Esophagus (tissue), 2 donors: ENCODE measurements around the gene USP2. TPM values are rescaled to one million over a fixed set of nuclear protein-coding genes. Genes with fewer than 3 reads are reported as not detected.
"Not testable (repeated sequence)": the region's sequence is repeated elsewhere in the genome, so short reads cannot be mapped to it uniquely, and the experiment has no call there.

Experiments used
- H3K27ac ChIP-seq, 2 donors: one replicate each; pipeline ENCODE4 v1.5.1; 2013; ENCODE audit warnings: low read depth in 2 of 2, mild to moderate bottlenecking in 2 of 2, inconsistent platforms in 1 of 2, low read length in 1 of 2, moderate library complexity in 1 of 2
- H3K27me3 ChIP-seq, 2 donors: one replicate each; pipeline ENCODE4 v1.6.1; 2013; ENCODE audit warnings: low read length in 2 of 2, control low read depth in 1 of 2, mild to moderate bottlenecking in 1 of 2; ENCODE audit not compliant: insufficient read depth in 2 of 2, control insufficient read depth in 1 of 2
- H3K36me3 ChIP-seq, 2 donors: one replicate each; pipeline ENCODE4 v1.6.1; 2013; ENCODE audit warnings: low read length in 1 of 2; ENCODE audit not compliant: control insufficient read depth in 2 of 2, insufficient read depth in 2 of 2
- H3K4me1 ChIP-seq, 2 donors: one replicate each; pipeline ENCODE4 v1.6.1; 2013; ENCODE audit warnings: low read length in 1 of 2; ENCODE audit not compliant: control insufficient read depth in 2 of 2, insufficient read depth in 2 of 2
- H3K4me3 ChIP-seq, 2 donors: one replicate each; pipeline ENCODE4 v1.5.1; 2013; ENCODE audit warnings: low read length in 2 of 2, mild to moderate bottlenecking in 2 of 2, low read depth in 1 of 2, moderate library complexity in 1 of 2
- H3K9me3 ChIP-seq, 2 donors: one replicate each; pipeline ENCODE4 v1.6.1; 2013; ENCODE audit warnings: mild to moderate bottlenecking in 2 of 2, low read depth in 1 of 2, low read length in 1 of 2, moderate library complexity in 1 of 2; ENCODE audit not compliant: control insufficient read depth in 2 of 2, insufficient read depth in 1 of 2
- WGBS, 2 donors: extraction: QIAGEN DNeasy Blood & Tissue Kit; methylation state at CpG; one replicate each; pipeline ENCODE4 v1.1.7; 2013; 5-methylcytosine and 5-hydroxymethylcytosine counted together
- polyA plus RNA-seq, 2 donors: library from polyadenylated mRNA; stranded (reverse); fragments of 200-250 nt; gene quantifications; one replicate each; pipeline ENCODE4 v1.2.3, GENCODE V29; 2013
- donor health status: healthy with polysubstance abuse.
- donor health status: Bipolar disorder and iron deficiency.

USP2 gene
- polyA plus RNA-seq, 2 donors = 2.1 to 4.9 TPM

DNA sequence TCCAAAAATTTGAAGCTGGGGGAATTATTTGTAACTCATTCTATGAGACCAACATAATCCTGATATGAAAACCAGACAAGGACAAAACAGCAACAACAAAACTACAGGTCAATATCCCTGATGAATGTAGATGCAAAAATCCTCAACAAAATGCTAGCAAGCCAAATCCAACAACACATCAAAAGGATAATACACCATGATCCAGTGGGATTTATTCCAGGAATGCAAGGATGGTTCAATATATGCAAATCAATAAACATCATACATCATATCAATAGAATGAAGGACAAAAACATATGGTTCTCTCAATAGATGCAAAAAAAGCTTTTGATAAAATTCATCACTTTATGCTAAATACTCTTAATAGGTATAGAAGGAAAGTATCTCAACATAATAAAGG lies 19.4 kb upstream of the USP2 start:
- H3K36me3 ChIP-seq = no peaks in the 10 kb centered on the region
- no peaks in the 10 kb centered on the region for H3K4me1 ChIP-seq
- H3K4me3 ChIP-seq = no peak overlapping the region
- no peaks in the 10 kb centered on the region for H3K9me3 ChIP-seq
- no peak overlapping the region for H3K27ac ChIP-seq
- no peaks in the 10 kb centered on the region for H3K27me3 ChIP-seq

DNA sequence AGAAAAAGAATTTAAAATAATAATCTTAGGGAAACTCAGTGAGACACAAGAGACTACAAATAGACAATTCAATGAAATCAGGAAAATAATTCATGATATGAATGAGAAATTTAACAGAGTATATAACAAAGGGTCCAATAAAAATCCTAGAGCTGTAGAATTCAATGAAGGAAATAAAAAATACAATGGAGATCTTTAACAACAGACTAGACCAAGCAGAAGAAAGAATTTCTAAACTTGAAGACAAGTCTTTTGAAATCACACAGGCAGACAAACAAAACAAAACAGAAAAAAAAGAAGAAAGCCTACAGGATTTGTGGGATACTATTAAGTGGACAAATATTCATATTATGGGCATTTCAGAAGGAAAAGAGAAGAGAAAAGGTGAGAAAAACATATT lies 16.2 kb upstream of the USP2 start:
- no peaks in the 10 kb centered on the region for H3K4me1 ChIP-seq
- no peaks in the 10 kb centered on the region for H3K36me3 ChIP-seq
- H3K27me3 ChIP-seq = no peaks in the 10 kb centered on the region
- H3K4me3 ChIP-seq = no peak overlapping the region
- no peak overlapping the region for H3K27ac ChIP-seq
- H3K9me3 ChIP-seq = no peaks in the 10 kb centered on the region

DNA sequence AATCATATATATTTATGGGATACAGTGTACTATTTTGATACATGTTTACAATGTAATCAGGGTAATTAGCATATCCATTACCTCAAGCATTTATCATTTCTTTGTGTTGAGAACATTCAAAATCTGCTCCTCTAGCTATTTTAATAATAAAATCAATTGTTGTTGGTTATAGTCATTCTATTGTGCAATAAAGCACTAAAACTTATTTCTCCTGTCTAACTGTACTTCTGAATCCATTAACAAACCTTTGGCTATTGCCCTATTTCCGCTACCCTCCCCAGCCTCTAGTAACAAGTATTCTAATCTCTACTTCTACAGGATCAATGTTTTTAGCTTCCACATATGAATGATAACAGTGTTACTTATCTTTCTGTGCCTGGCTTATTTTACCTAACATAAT lies 15.3 kb upstream of the USP2 start:
- Histone ChIP-seq H3K4me1 (no peaks in the 10 kb centered on the region), H3K9me3 (no peaks in the 10 kb centered on the region), H3K27ac (no peak overlapping the region), H3K27me3 (no peaks in the 10 kb centered on the region), H3K36me3 (no peaks in the 10 kb centered on the region), H3K4me3 (no peak overlapping the region)
- 97 to 100% methylated on average over 1 of the region's 1 CpG for WGBS, 2 donors

DNA sequence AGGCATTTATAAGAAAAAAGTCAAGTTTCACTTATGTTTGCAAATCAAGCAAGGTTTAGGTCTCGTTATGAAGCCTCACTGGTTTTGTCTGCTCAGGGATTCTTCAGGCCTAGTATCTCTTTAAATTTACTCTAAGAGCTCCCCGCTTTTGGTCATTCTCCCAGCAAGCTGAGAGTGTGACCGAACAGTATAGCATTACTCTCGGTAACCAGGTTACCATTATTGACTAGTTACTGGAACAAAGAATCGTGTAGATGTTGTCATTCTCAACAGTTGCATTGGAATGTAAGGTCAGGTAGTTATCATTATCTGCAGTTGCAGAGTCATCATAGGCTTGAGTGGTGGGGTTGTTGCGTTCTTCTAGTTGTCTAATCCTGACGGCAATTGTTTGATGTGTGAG lies 9.8 kb upstream of the USP2 start:
- H3K4me3 ChIP-seq = no peak overlapping the region
- no peaks in the 10 kb centered on the region for H3K36me3 ChIP-seq
- H3K4me1 ChIP-seq = no peaks in the 10 kb centered on the region
- H3K27ac ChIP-seq = no peak overlapping the region
- H3K27me3 ChIP-seq = no peaks in the 10 kb centered on the region
- WGBS, 2 donors = 90 to 91% methylated on average over 7 of the region's 7 CpGs
- H3K9me3 ChIP-seq = no peaks in the 10 kb centered on the region

DNA sequence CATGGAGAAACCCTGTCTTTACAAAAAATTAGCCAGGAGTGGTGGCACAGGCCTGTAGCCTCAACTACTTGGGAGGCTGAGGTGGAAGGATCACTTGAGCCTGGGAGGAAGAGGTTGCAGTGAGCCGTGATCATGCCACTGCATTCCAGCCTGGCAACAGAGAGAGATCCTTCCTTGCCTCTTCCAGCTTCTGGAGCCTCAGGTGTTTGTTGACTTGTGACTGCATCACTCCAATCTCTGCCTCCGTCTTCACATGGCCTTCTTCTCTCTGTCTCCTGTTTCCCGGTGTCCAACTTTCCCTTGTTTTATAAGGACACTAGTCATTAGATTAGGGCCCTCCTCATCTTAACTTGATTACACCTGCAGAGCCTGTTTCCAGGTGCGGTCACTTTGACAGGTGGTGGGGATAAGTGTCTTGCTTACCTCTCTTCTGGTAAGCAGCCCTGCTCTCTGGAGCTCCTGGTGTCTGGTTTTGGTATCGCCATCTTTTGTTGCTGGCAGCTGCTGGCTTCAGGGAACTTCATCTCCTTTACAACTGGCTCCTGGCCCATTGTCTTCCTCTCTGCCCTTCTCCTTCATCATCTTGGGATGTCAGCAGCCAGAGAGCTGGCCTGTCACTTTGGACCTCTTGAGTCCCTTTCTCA lies 8.2 kb upstream of the USP2 start:
- H3K27me3 ChIP-seq = no peaks in the 10 kb centered on the region
- no peaks in the 10 kb centered on the region for H3K36me3 ChIP-seq
- peak overlapping the region in 1 of 2 donors; percentile 40 for H3K27ac ChIP-seq
- 65 to 77% methylated on average over 5 of the region's 5 CpGs for WGBS, 2 donors
- H3K4me1 ChIP-seq = no peaks in the 10 kb centered on the region
- no peaks in the 10 kb centered on the region for H3K9me3 ChIP-seq
- H3K4me3 ChIP-seq = no peak overlapping the region

DNA sequence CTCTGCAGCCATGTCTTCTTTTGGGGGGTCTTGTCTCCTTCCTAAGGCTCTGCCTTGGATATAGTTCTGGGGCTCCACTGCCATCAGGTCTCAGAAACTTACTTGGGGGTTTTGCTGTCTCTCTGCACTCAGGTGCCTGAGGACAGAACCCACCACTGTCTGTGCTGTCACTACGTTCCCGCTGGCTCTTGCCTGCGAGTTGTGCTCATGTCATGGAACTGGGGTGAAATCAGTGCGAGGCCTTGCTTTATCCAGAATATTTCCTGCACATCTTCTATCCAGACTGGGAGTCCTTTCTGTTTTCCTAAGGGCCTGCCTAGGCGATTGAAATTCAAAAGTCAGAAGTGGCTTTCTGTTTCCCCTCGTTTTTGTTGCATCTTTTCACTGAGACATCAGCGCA lies 6.6 kb upstream of the USP2 start:
- no peaks in the 10 kb centered on the region for H3K27me3 ChIP-seq
- no peaks in the 10 kb centered on the region for H3K9me3 ChIP-seq
- no peak overlapping the region for H3K4me3 ChIP-seq
- WGBS, 2 donors = 87 to 89% methylated on average over 7 of the region's 7 CpGs
- H3K4me1 ChIP-seq = no peaks in the 10 kb centered on the region
- H3K27ac ChIP-seq = no peak overlapping the region
- no peaks in the 10 kb centered on the region for H3K36me3 ChIP-seq

DNA sequence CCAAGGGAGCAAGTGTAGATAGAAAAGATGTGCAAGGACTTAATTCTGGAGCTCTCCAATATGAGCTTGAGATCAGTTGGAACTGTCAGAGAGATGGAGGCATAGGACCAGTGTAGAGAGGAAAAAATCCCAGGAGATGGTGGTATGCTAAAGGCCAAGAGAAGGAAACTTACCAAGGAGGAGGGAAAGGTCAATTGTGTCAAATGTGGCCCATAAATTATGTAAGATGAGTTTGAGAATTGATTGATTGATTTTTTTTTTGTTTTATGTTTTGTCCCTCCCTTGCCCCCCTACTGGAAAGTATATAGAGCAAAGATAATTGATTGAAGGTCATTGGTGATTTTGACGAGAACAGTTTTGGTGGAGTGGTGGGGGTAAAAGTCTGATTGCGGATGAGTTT lies 2.8 kb upstream of the USP2 start:
- Histone ChIP-seq H3K4me1 (peaks cover 0 to 7% of the 10 kb centered on the region in 2 donors), H3K27me3 (no peaks in the 10 kb centered on the region), H3K36me3 (no peaks in the 10 kb centered on the region), H3K4me3 (no peak overlapping the region), H3K27ac (no peak overlapping the region), H3K9me3 (no peaks in the 10 kb centered on the region)
- 77 to 89% methylated on average over 2 of the region's 2 CpGs for WGBS, 2 donors

DNA sequence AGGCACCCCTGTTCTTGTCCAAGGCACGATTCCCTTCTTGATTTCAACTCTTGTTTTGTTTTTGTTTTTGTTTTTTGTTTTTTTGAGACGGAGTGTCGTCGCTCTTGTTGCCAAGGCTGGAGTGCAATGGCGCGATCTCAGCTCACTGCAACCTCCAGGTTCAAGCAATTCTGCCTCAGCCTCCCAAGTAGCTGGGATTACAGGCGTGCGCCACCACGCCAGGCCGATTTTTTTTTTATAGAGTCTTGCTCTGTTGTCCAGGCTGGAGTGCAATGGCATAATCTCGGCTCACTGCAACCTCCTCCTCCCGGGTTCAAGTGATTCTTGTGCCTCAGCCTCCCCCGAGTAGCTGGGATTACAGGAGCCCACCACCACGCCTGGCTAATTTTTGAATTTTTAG lies 1.0 kb upstream of the USP2 start:
- Histone ChIP-seq H3K4me1 (peaks cover 0 to 12% of the 10 kb centered on the region in 2 donors), H3K4me3 (peak overlapping the region in 1 of 2 donors; percentile 37)
- not testable (repeated sequence) for H3K27me3 ChIP-seq, H3K36me3 ChIP-seq, H3K9me3 ChIP-seq, H3K27ac ChIP-seq
- 91% methylated on average over 14 of the region's 14 CpGs for WGBS, 2 donors

DNA sequence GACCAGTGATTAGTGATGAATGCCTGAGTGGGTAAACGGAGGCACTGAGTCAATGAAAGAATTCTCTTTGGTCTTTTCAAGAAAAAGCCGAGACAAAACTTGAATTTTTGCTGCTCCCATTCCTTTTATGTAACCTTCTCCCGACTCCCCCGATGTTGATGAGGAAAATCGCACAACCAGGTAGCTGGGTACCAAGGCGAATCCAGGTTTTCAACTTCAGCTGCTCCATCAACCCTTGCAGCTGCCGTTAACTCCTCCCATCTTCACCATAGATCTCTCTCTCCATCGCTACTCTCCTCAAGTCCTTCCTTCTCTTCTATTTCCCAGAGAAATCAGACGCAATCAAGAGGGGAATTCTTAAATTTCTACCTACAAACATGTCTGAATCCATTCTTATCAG lies 611 bp upstream of the USP2 start:
- H3K27ac ChIP-seq = peak overlapping the region; percentile 24 to 47
- 11 to 14% methylated on average over 9 of the region's 9 CpGs for WGBS, 2 donors

DNA sequence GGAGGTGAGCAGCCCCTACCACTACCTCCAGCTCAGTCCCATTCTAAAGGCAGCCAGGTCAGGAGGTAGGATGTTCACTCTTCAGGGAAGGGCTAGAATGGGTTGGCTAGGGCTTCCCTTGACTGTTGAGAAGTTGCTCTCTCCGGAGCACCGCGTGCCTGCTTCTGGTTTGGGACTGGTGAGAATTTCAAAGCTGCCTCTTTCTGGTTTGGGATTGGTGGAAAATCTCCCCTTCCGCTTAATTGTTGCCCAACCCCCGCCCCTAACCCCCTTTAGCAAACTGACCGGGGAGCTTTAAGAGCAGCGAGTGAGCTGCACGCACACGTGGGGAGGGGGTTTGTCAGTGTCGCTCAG lies 686 bp downstream of the USP2 start:
- peaks cover 4 to 23% of the 10 kb centered on the region in 2 donors for H3K4me1 ChIP-seq
- H3K4me3 ChIP-seq = peak overlapping the region; percentile 37 to 50
- 9 to 10% methylated on average over 10 of the region's 10 CpGs for WGBS, 2 donors
- peak overlapping the region; percentile 58 to 76 for H3K27ac ChIP-seq
- no peaks in the 10 kb centered on the region for H3K27me3 ChIP-seq
- no peaks in the 10 kb centered on the region for H3K9me3 ChIP-seq
- no peaks in the 10 kb centered on the region for H3K36me3 ChIP-seq

More for the DNA sequence above, 611 bp upstream of the USP2 start:
- Histone ChIP-seq H3K4me3 (peak overlapping the region; percentile 10 to 37), H3K4me1 (peaks cover 0 to 13% of the 10 kb centered on the region in 2 donors), H3K36me3 (no peaks in the 10 kb centered on the region), H3K27me3 (no peaks in the 10 kb centered on the region), H3K9me3 (no peaks in the 10 kb centered on the region)
